Measurements from ENCODE around the gene C3orf52.

The C3orf52 gene

DNA sequence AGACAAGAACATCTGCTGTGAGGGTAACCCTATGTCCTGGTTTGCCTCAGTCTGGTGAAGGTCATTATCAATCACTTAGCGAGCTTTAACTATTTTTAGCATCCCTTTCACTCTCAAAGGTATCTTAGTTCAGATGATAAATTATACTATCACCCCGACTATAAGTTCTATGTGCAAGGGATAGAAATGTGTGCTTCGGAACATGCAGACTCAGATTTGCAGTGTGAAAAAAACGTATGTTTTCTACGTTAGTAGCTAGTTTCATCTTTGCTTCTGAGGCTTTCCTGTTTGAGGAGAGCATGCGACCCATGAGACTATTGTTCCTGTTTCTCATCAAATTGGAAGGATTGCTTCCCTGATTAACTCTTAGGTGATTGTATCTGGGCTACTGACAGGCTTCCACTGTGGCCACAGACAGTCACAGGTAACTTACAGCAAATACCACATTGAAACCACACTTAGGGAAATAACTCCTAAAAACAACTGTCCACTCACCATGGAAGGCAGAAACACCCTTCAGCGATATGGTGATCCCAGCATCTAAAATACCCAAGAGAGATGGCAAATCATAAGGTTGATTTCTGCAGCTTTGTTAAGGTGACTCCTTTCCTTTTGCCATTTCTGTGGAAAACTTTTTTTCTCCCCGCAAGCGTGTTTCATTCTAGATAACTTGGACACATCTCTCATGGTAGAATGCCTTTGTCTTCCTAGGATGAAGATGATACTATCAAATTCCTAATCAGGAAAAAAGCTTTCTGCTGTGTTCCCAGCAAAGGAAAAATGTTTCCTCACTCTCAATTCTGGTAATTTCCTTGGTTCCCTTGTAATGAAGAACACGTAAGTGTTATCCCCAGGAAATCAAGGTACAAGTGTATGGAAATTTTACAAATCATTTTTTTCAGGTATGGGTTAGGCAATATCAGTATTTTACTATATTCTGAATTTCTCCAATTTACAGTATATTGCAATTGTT, 41.6 kb downstream of the C3orf52 start:
- H3K9me3 ChIP-seq (ENCODE audit: control insufficient read depth, low read length): no peaks in the 10 kb centered on the region
- H3K4me3 ChIP-seq (ENCODE audit: insufficient read depth, low read depth, low read length, poor library complexity, severe bottlenecking): peak overlapping the region; percentile 26
- no peaks in the 10 kb centered on the region for H3K27me3 ChIP-seq (replicated peaks; ENCODE audit: control insufficient read depth, insufficient read depth, low read length, poor library complexity, severe bottlenecking)
- peaks cover 56% of the 10 kb centered on the region for H3K4me1 ChIP-seq (ENCODE audit: control insufficient read depth, insufficient read depth, low read length, poor library complexity, severe bottlenecking)
- H3K27ac ChIP-seq (ENCODE audit: insufficient read depth, low read length, poor library complexity, severe bottlenecking): peak overlapping the region; percentile 80
- DNase-seq: no peak
- peaks cover 12% of the 10 kb centered on the region for H3K36me3 ChIP-seq (ENCODE audit: control insufficient read depth, insufficient read depth, low read length)

DNA sequence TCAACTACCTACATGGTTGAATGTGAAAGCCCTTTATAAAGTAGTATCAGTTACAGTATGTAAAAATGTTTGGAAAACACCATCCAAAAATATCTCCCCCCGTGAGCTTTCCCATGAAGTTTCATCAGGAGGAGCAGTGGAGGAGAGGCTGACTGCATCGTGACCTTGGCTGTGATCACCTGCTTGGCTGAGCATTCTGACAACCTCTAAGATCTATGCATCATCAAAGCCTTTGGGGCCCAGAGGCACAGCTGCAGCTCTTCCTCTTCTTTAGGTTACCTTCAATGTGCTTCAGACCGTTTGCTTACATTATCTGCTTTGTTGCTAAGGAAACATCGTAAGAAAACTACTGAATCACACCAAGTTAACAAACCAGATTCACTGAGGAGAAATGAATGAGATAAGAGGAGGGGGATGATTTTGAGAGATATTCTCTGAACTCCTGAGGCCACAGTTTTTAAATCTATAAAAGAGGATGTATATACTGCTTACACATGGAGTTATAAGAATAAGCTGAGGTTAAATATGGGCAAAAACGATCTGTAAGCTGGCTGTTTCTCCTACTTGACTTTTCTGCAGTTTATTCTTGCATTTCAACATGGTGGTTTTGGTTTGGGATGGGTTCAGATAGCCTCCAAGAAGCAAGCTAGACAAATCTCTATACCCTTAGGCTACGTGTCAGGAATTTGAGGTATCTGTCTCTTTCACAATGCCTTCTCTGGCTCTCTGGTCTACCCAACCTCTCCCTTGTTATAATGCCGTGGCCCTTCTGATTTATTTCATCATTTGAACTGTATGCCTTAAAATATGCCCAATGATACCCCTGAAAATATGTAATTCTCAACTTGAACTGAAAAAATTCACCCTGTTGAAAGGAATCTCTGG, 42.9 kb downstream of the C3orf52 start:
- peak overlapping the region; percentile 80 for H3K27ac ChIP-seq (ENCODE audit: insufficient read depth, low read length, poor library complexity, severe bottlenecking)
- H3K27me3 ChIP-seq (replicated peaks; ENCODE audit: control insufficient read depth, insufficient read depth, low read length, poor library complexity, severe bottlenecking): no peaks in the 10 kb centered on the region
- peak overlapping the region; percentile 12 for H3K4me3 ChIP-seq (ENCODE audit: insufficient read depth, low read depth, low read length, poor library complexity, severe bottlenecking)
- H3K9me3 ChIP-seq (ENCODE audit: control insufficient read depth, low read length): no peaks in the 10 kb centered on the region
- peak; percentile 7 to 49 (median 26) for DNase-seq
- no peaks in the 10 kb centered on the region for H3K36me3 ChIP-seq (ENCODE audit: control insufficient read depth, insufficient read depth, low read length)
- peaks cover 68% of the 10 kb centered on the region for H3K4me1 ChIP-seq (ENCODE audit: control insufficient read depth, insufficient read depth, low read length, poor library complexity, severe bottlenecking)

DNA sequence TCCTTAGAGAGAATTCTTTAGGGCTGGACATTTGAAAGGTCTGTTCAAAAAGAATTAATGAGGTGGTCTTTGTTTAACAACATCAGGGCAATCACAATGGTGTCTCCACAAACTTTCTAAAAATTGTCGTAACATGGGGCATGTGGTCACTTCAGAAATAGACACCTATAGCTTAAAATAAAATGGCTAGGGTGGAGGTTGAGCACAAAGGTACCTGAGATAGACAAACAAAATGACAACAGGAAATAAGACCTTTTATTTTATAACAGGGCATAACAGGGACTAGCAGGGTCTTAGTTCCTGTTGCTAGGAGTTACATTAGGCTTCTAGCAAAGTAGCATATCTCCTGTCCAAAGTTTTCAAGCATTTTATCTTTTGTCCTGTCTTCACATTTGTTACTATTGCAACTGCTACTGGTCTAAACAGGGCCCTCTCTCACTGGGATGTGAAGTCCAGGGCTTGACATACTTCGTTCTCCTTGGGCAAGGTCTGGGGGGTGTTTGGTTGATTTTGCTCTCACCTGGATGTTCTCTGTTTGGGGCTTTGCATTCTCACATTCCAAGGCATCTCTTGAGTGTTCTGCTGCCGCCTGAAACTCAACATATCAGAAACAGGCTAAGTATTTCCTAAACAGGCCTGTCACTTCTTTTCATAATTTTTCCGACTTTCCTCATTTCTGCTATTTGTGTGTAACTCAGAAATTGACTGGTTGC, 43.9 kb downstream of the C3orf52 start:
- H3K4me3 ChIP-seq (ENCODE audit: insufficient read depth, low read depth, low read length, poor library complexity, severe bottlenecking): no peak overlapping the region
- no peaks in the 10 kb centered on the region for H3K9me3 ChIP-seq (ENCODE audit: control insufficient read depth, low read length)
- H3K36me3 ChIP-seq (ENCODE audit: control insufficient read depth, insufficient read depth, low read length): no peaks in the 10 kb centered on the region
- DNase-seq: no peak
- H3K4me1 ChIP-seq (ENCODE audit: control insufficient read depth, insufficient read depth, low read length, poor library complexity, severe bottlenecking): peaks cover 77% of the 10 kb centered on the region
- peak overlapping the region; percentile 80 for H3K27ac ChIP-seq (ENCODE audit: insufficient read depth, low read length, poor library complexity, severe bottlenecking)
- H3K27me3 ChIP-seq (replicated peaks; ENCODE audit: control insufficient read depth, insufficient read depth, low read length, poor library complexity, severe bottlenecking): no peaks in the 10 kb centered on the region

DNA sequence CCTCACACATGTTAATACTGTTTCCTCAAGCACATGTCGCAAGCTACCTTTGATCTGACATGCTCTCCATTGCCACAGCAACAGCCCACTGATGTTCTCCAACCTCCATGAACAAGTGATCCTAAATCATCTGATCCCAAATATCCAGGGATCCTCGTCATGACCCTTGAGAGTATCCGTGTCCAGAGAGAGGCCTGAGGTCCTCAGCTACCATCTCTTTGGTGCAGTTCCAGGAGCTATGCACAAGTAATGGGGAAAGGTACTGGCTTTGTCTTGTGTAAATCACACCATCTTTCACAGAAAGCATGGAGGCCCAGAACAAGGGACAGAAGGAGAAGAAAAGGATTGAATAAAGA, 44.4 kb downstream of the C3orf52 start:
- Histone ChIP-seq H3K27ac (ENCODE audit: insufficient read depth, low read length, poor library complexity, severe bottlenecking) (peak overlapping the region; percentile 80), H3K27me3 (replicated peaks; ENCODE audit: control insufficient read depth, insufficient read depth, low read length, poor library complexity, severe bottlenecking) (no peaks in the 10 kb centered on the region), H3K9me3 (ENCODE audit: control insufficient read depth, low read length) (no peaks in the 10 kb centered on the region), H3K36me3 (ENCODE audit: control insufficient read depth, insufficient read depth, low read length) (no peaks in the 10 kb centered on the region), H3K4me1 (ENCODE audit: control insufficient read depth, insufficient read depth, low read length, poor library complexity, severe bottlenecking) (peaks cover 77% of the 10 kb centered on the region), H3K4me3 (ENCODE audit: insufficient read depth, low read depth, low read length, poor library complexity, severe bottlenecking) (no peak overlapping the region)
- no peak for DNase-seq

DNA sequence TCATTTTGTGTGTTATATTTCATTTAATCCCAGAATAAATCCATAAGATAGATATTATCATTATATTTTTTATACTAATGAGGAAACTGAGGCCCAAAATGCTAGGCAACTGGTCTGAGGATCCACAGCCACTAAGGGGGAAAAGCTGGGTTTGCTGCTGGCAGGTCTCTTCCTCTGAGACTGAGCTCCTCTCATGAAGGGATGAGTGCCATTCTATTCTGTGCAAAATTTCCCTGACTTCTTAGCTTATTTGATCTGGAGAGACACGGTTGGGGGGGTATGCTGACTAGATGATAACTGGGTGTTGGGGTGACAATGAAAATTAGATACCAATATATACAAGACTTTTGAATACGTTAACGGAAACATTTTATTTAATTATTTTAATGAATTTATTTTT, 44.9 kb downstream of the C3orf52 start:
- peaks cover 78% of the 10 kb centered on the region for H3K4me1 ChIP-seq (ENCODE audit: control insufficient read depth, insufficient read depth, low read length, poor library complexity, severe bottlenecking)
- H3K4me3 ChIP-seq (ENCODE audit: insufficient read depth, low read depth, low read length, poor library complexity, severe bottlenecking): no peak overlapping the region

DNA sequence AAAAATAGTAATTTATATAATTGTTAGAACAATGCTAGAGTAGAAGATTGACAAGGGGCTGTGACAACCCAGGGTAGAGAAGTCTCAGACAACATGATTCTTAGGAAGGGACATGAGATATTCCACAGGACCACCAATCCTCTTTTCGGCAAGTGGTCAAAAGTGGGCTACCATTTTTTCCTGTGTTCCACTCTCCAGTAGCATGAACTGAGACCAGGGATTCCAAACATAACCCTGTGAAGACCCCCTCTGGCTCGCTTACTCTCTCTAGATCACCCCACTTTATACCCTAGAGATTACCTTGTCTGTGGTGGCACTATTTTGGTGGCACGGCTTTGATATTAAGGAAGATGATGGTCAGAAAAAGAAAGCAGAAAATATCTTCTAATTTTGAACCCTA, 45.9 kb downstream of the C3orf52 start:
- Histone ChIP-seq H3K4me1 (ENCODE audit: control insufficient read depth, insufficient read depth, low read length, poor library complexity, severe bottlenecking) (peaks cover 71% of the 10 kb centered on the region), H3K36me3 (ENCODE audit: control insufficient read depth, insufficient read depth, low read length) (no peaks in the 10 kb centered on the region), H3K27ac (ENCODE audit: insufficient read depth, low read length, poor library complexity, severe bottlenecking) (peak overlapping the region; percentile 86), H3K4me3 (ENCODE audit: insufficient read depth, low read depth, low read length, poor library complexity, severe bottlenecking) (peak overlapping the region; percentile 50), H3K27me3 (replicated peaks; ENCODE audit: control insufficient read depth, insufficient read depth, low read length, poor library complexity, severe bottlenecking) (no peaks in the 10 kb centered on the region), H3K9me3 (ENCODE audit: control insufficient read depth, low read length) (no peaks in the 10 kb centered on the region)
- DNase-seq: no peak

More for the DNA sequence above, 44.9 kb downstream of the C3orf52 start:
- no peaks in the 10 kb centered on the region for H3K9me3 ChIP-seq (ENCODE audit: control insufficient read depth, low read length)
- H3K27me3 ChIP-seq (replicated peaks; ENCODE audit: control insufficient read depth, insufficient read depth, low read length, poor library complexity, severe bottlenecking): no peaks in the 10 kb centered on the region
- peak overlapping the region; percentile 80 for H3K27ac ChIP-seq (ENCODE audit: insufficient read depth, low read length, poor library complexity, severe bottlenecking)
- DNase-seq: no peak
- no peaks in the 10 kb centered on the region for H3K36me3 ChIP-seq (ENCODE audit: control insufficient read depth, insufficient read depth, low read length)

DNA sequence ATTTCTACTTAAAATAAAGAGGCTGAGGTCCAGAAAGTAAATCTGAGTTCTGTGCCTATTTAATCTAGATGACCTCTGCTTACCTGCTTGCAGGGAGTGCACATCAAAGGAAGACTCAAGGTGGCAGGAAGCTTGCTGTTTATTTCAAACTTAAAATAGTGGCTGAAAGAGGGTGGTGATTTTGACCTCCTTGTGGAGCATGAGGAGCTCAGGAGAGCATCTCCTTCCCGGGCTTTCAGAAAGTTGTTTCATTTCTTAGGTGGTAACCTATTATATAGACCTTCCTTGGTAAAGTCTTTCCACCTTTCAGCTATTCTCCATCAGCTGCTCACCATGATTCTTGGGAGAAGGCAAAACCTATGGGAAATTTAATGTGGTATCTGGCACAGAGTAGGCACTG, 46.4 kb downstream of the C3orf52 start:
- no peak for DNase-seq
- peak overlapping the region; percentile 86 for H3K27ac ChIP-seq (ENCODE audit: insufficient read depth, low read length, poor library complexity, severe bottlenecking)
- H3K4me3 ChIP-seq (ENCODE audit: insufficient read depth, low read depth, low read length, poor library complexity, severe bottlenecking): peak overlapping the region; percentile 50
- no peaks in the 10 kb centered on the region for H3K9me3 ChIP-seq (ENCODE audit: control insufficient read depth, low read length)
- H3K36me3 ChIP-seq (ENCODE audit: control insufficient read depth, insufficient read depth, low read length): no peaks in the 10 kb centered on the region
- no peaks in the 10 kb centered on the region for H3K27me3 ChIP-seq (replicated peaks; ENCODE audit: control insufficient read depth, insufficient read depth, low read length, poor library complexity, severe bottlenecking)
- peaks cover 72% of the 10 kb centered on the region for H3K4me1 ChIP-seq (ENCODE audit: control insufficient read depth, insufficient read depth, low read length, poor library complexity, severe bottlenecking)

DNA sequence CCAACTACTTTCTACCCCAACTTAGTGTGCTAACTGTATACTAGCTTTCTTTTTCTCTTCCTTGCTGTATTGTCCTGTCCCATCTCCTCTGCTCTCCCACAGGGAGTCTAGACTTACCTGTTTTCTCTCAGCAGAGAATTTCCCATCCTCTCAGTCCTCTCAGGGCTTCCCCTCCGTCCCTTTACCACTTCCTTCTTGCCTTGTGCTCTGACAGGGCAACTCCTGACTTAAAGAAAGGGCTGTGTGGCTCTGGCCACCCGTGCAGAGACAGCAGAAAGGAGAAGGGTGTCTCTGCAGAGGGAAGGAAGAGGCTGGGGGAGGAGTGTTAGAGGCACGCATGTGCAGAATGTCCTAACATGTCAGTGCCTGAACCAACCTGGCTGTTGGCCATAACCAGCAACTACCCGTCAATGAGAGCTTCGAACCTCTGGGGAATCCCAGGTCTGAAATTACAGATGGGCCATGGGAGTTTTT, 46.8 kb downstream of the C3orf52 start, which contains the start of gene GCSAM:
GCSAM (minus strand) TSS at position 274 of the 474 bp plus-strand sequence; CDS start at position 146, 128 bp downstream.
- DNase-seq: peak; percentile 44 to 64 (median 48)
- peak within 1 kb of the TSS; percentile 86 for H3K27ac ChIP-seq (ENCODE audit: insufficient read depth, low read length, poor library complexity, severe bottlenecking)
- no peaks in the 10 kb centered on the region for H3K9me3 ChIP-seq (ENCODE audit: control insufficient read depth, low read length)
- H3K27me3 ChIP-seq (replicated peaks; ENCODE audit: control insufficient read depth, insufficient read depth, low read length, poor library complexity, severe bottlenecking): no peaks in the 10 kb centered on the region
- H3K4me1 ChIP-seq (ENCODE audit: control insufficient read depth, insufficient read depth, low read length, poor library complexity, severe bottlenecking): peaks cover 70% of the 10 kb centered on the region
- H3K36me3 ChIP-seq (ENCODE audit: control insufficient read depth, insufficient read depth, low read length): no peaks in the 10 kb centered on the region
- peak within 1 kb of the TSS; percentile 50 for H3K4me3 ChIP-seq (ENCODE audit: insufficient read depth, low read depth, low read length, poor library complexity, severe bottlenecking)

DNA sequence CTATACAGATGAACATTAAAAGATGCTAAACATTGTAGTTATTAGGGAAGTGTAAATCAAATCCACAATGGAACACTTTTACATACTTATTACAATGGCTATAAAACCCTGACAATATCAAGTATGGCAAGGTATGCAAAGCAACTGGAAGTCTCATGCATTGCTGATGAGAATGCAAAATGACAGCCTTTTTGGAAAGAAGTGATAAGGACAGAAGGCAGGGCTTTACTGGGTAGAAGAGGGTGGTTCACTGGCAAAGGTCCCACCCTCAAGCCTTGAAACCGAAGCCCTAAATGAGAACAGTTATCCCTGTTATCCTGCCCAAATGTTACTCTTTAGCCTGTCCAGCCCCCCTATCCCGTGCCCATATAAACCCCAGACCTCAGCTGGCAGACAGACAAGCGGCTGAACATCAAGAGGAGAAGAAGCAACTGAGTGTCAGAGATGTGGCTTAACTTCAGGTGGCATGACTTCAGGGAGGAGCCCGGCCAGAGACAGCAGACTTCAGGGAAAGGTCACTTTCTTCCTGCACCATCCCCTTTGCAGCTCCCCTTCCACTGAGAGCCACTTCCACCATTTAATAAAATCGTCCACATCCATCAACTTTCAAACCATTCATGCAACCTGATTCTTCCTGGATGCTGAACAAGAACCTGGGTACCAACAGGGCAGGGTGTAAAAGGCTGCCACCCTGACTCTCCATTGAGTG, 47.6 kb downstream of the C3orf52 start:
- DNase-seq: no peak
- Histone ChIP-seq H3K27me3 (replicated peaks; ENCODE audit: control insufficient read depth, insufficient read depth, low read length, poor library complexity, severe bottlenecking) (no peaks in the 10 kb centered on the region), H3K9me3 (ENCODE audit: control insufficient read depth, low read length) (no peaks in the 10 kb centered on the region), H3K36me3 (ENCODE audit: control insufficient read depth, insufficient read depth, low read length) (no peaks in the 10 kb centered on the region), H3K4me1 (ENCODE audit: control insufficient read depth, insufficient read depth, low read length, poor library complexity, severe bottlenecking) (peaks cover 62% of the 10 kb centered on the region), H3K27ac (ENCODE audit: insufficient read depth, low read length, poor library complexity, severe bottlenecking) (peak overlapping the region; percentile 86), H3K4me3 (ENCODE audit: insufficient read depth, low read depth, low read length, poor library complexity, severe bottlenecking) (no peak overlapping the region)
